ENCODE results near the gene TRIM32.

Gene TRIM32, protein sequence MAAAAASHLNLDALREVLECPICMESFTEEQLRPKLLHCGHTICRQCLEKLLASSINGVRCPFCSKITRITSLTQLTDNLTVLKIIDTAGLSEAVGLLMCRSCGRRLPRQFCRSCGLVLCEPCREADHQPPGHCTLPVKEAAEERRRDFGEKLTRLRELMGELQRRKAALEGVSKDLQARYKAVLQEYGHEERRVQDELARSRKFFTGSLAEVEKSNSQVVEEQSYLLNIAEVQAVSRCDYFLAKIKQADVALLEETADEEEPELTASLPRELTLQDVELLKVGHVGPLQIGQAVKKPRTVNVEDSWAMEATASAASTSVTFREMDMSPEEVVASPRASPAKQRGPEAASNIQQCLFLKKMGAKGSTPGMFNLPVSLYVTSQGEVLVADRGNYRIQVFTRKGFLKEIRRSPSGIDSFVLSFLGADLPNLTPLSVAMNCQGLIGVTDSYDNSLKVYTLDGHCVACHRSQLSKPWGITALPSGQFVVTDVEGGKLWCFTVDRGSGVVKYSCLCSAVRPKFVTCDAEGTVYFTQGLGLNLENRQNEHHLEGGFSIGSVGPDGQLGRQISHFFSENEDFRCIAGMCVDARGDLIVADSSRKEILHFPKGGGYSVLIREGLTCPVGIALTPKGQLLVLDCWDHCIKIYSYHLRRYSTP

DNA sequence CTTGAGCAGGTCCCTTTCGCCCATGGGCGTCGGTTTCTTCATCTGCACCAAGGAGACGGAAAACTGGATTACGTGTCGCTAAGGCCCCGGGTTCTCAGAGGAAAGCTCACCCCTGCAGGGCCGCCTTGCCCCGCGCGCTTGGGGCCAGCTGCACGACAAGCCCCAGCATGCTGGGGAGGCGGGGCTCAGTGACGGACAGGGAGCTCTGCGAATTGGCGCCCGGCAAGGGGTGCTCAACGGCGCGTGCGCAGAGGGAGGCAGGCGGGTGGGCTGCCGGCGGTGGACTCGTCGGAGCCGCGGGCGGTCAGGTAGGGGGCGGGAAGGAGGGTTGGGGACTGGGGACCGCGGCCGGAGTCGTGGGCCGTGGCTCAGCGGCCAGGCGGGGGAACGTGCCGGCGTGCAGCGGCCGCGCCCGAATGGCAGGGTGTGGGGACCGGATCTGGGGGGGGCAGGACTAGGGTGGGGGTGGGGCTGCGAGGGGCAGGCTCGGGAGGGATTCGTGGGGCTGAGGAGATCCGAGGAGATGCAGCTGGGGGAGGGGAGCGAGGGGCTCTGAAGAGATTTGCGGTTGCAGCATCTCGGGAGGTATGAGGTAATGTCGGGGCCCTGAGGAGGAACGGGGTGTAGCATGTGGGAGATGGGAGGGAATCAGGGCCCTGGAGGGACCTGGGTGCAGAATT lies at the start of gene TRIM32:
Gene TRIM32 (plus strand): TSS at position 232 of the 680 bp plus-strand sequence. CDS start 10,438 bp downstream, outside the sequence.
- DNase-seq: peak; percentile 97 to 98

DNA sequence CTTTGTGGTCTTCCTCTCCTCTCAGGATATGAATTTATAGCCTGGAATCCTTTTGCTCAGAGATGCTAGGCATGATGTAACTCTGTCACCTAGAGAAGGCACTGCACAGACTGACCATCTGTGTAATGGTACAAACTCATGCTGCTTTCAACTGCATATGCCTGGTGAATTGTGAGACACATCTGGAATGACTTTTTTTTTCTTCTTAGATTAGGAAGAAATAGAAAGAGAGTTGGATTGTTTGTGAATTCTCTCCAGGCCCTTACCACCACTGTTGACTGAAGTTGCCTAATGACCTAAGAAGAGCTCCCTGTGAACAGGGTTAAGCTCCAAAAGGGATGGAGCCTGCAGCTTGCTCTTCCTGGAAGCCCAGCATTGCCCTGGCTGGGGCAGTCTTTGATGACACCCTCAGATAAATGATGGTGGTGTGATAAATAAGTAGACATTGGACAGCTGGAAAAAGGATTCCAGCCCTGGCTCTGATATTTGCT lies 47.8 kb upstream of the TRIM32 start:
- DNase-seq: no peak

DNA sequence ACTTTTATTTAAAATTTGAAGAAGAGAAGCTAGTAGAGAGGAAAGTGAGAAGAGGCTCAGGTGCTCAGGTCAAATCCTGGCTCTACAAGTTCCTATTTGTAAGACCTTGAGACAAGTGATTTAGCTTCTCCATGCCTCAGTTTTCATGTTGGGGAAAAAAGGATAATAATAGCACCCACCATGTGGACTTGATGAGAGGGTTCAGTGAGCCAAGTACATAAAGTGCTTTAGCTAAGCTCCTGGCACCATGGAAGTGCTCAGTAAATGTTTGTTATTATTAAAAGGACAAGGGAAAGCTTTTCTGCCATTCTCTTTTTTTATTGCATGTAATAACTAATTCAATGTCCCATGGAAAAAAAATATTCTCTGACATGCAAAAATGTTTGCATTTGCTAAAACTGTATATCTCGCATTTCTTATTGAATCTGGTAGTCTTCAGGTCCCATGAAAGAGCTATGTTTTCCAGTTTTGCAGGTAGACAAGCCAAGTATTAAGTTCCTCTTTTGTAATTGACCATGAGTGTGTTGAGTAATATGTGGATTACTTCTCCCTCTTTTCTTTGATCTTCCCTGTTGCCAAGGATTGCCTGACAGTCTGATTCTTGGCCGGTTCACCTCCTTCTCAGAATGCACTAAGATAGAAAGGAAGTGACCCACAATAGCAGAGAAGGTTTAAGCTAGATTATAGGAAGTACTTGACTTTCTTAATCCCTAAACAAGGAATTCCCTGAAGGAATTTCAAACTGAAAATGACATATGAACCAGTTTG lies 45.6 kb upstream of the TRIM32 start:
- DNase-seq: no peak

DNA sequence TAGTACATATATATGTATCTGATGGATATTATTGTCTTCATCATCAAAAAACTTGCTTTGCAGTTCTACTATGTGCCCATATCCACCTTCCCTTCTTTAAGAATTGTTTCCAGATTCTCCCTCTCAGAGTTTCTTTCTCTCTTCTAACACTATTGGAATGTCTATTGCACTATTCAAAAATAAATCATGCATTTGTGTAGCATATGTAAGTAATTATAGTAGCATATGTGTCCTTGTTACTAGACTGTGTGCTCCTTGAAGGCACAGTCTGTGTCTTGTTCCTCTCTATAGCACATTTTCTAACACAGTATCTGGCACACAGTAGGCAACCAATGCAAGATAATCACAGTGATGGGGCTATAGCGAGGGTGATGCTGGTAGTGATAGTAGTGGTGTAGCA lies 43.4 kb upstream of the TRIM32 start:
- DNase-seq: no peak

DNA sequence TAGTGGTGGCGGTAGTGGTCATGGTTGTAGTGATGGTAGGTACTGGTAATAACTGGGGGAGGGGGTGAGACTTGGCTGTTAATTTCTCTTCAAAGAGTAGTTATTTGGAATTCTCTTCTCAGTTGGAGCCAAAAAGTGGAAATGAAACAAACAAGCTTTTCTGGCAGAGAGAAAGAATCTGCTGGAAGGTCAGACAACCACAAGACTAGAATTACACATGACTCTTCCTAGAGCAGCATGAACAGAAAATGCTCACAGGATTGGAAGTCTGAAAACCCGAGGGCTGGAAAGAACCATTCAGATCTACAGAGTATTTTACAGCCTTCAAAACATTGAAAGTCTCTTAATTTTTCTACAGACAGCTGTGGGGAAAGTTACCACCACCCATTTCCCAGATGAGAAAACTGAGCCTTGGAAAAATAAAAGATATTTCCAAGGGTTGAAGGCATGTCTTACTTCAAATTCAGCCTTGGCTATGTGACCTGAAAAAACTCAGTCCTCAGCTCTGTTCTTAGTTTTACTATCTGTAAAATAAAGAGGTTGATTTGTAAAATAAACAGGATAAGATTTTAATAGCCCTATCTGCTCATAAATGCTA lies 42.9 kb upstream of the TRIM32 start:
- DNase-seq: no peak

DNA sequence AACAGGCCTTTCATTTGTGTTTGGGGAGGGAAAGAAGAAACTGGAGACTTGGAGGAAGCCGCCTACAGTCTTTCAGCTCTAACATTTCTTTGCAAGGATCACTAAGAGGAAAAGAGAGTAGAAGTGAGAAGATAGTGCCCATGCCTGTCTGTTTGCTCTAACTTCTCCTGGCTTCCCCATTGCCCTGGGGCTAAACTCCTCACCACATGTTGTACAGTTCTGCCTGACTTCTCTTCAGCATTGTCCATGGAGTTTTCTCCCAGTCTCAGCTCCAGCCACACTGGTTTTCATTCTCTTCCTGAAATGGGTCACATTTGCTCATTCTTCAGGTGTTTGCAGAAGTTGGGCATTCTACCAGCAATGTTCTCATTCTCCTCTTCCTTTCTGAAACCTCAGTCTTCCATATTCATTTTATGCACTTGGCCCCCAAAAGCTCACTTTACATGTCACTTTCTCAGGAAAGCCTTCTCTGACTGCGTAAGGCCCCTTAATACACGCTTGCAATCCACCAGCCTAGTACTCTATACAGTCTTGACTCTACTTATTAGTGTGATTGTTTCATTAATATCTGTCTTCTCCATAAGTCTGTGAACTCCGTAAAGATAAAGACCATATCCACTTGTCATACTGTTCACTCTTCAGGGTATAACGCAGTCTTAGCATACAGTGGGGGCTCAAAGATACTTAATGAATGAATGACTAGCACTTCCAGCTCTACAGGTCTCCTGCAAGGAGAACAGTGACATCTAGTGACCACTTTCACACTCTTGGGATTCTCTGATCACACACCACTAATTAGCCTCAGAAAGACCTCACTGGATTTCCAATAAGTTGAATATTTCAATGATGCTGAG lies 40.2 kb upstream of the TRIM32 start:
- DNase-seq: no peak

DNA sequence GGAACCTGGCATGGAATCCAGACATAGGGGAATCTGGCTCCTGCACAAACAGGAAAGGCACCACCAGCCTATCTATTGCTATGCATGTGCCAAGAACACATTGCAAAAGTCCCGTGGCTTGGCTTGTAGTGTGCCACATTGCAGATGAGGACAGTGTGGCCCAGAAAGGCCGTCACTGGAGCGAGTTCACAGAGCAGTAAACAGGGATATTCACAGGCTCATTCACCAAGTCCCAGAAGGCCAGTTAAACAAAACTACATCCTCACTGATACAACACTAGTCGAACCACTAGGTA lies 39.6 kb upstream of the TRIM32 start:
- no peak for DNase-seq

DNA sequence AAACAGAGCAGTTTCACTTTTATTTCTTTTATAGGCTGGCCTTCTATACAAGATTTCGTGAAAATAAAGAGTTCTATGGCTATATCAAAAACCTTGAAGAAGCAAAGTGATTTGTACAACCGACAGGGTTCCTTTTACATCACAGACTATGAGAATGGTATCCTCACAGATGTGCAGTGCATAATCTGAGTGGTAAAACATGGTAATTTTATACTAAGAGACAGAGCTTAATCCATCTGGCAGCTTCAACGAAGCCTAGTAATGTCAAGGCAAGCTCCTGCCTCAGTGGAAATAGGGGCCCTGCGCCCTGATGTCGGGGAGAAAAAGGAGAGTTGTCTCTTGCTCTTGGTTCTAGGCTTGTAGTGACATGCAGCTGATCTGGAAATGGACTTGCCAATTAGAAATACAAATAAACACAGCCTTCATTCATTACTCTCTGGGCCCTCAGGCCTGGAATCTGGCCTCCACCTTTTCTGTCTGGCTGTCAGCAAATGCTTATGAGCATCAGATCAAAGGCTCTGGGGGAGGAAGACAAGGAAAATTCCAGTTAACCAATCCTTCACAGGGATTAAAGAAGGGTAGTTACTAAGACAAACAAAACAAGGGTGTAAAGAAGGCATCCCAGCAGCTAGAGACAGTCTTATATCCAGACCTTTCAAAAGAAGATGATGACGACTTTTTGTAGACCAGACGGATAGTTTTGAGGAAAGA lies 33.6 kb upstream of the TRIM32 start:
- DNase-seq: no peak

DNA sequence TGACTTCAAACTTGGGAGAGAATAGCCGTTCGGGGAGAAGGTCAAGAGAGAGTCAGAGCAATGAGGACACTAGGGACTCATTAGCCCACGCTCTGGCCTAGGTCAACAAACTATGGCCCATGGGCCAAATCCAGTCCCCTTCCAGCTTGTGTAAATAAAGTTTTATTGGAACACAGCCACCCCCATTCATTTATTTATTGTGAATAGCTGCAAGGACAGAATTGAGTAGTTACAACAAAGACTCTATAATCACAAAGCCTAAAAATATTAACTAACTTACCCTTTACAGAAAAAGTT lies 33.1 kb upstream of the TRIM32 start:
- no peak for DNase-seq

DNA sequence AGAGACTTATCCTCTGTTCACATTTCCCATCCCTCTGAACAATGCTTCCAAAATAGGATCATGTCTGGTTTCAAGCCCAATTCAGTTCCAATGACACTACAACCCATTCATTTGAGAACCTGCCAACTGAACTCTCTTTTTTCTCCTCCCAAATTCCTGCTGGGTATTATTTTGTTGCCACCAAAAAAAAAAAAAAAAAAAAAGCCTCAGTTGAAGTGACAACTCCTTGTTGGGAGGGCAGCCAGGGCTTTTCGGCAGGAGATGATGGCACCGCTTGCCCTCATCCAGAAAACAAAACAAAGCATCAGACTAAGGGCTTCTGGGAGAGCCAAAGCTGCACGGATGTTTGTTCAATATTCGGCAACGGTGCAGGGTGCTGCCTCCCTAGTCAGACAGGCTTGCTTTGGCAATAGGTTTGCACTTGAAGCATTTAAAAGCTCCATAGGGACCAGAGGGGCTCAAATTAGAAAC lies 30.6 kb upstream of the TRIM32 start:
- no peak for DNase-seq

DNA sequence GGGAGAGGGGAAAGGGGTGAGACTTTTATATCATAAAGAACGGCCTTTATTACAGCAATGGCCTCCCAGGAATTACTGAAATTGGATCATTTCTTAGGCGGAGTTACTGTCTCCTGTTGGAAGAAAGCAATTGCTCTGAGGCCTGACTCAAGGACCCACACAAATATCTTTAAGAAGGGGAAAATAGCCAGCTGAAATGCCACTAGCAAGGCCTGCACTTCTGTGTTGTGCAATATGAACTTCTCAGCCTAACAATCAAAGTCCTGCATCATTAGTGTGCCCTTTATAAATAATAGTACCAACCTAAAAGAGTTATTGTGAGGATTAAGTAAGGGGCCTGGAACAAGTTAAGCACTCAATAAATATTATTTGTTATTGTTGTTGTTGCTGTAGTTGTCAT lies 30.1 kb upstream of the TRIM32 start:
- DNase-seq: no peak

DNA sequence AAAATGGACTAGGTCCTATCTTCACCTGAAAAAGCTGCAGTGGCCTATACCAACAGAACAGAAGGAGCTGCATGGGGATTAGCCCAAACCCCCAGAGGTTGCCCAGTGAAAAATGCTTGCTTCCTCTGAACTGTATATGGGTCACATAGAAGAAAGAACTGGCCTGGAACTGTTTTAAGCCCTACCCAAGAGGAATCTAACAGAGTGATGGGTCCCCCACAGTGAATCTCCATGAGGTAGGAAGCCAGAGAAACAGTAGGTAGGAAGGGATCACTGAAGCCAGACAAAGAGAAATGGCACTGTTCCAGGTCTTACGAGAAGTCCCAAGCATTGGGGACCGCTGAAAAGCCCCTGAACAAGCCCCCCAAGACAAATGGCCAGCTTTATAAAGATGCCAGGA lies 28.8 kb upstream of the TRIM32 start:
- no peak for DNase-seq

DNA sequence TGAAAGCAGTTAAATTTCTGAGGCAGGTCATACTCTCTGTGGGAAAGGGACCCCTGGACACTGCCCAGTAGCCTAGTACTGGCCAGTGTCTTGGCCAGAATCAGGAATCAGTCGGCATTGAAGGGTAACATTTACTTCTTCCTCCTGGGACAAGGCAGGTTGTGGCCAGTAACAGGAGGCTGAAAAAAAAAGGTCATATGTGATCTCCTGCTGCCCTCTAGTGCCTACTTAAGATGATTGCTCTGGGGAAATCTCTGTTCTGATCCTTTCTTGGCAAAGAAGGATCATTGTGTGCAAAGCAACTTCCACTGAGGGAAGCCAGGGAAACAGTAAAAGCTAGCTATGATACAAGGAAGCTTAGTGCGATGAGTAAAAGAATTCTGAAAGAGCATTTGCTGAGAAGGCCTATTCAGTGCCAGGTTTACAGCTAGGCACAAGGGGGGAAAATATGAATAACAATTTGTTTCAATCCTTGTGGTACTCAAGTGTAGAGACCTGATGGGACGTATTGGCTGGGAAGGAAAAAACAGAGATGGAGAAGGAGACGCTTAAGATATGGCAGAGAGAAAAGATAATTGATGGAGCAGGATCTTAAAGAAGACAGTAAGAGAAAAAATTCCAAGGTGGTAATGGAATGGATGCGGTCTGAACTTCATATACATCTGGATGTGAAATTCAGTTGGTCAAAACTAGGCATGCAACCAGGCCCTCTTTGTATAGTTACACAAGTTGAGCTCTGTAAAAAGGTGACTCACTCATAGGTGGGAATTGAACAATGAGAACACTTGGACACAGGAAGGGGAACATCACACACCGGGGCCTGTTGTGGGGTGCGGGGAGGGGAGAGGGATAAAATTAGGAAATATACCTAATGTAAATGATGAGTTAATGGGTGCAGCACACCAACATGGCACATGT lies 25.8 kb upstream of the TRIM32 start:
- peak in 1 of 2 experiments; percentile 17 for DNase-seq

DNA sequence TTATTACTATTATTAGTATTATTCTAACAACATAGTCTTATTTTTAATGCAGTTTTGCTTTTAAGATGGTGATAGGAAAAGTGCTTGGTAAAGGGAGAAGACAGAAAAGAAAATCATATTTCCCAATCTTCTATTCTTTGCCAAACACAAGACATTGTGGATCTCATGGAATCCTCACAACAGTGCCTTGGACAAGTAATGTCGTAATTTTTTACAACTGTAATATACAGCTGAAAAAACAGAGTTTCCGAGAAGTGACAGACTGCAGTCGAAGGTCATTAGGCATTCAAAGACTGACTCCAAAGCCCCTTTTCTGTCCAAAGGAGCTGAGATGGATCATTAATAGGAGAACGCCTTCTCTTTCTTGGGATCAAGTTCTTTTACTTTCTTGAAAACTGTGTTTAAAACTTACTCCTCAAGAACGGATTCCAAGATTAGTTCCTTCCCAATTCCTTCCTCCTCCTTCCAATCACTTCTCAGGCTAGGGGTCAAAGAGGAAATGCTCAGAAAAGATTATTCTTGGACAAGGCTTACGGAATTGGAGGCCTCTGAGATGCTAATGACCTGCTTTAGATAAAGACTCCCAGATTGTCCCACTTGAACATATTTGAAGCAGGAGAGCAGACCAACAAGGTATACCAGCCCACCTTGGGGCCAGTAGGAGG lies 24.3 kb upstream of the TRIM32 start:
- no peak for DNase-seq

DNA sequence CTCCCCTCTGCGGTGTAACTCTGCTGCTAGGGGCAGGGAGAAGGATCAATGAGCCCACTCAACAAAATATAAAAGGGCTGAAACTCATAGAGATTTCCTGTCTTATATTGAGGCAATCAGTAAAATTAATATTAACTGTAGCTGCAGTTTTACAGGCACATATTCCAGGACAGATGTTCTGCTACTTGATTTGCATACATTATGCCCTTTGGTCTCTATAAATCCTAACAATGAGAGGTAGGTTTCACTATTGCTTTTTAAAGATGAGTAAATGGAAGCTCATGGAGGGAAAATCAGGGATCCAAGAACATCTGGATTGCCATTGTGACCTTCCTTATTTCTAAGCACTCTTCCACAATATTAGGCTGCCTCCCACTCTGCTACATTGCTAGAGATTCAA lies 23.5 kb upstream of the TRIM32 start:
- no peak for DNase-seq

DNA sequence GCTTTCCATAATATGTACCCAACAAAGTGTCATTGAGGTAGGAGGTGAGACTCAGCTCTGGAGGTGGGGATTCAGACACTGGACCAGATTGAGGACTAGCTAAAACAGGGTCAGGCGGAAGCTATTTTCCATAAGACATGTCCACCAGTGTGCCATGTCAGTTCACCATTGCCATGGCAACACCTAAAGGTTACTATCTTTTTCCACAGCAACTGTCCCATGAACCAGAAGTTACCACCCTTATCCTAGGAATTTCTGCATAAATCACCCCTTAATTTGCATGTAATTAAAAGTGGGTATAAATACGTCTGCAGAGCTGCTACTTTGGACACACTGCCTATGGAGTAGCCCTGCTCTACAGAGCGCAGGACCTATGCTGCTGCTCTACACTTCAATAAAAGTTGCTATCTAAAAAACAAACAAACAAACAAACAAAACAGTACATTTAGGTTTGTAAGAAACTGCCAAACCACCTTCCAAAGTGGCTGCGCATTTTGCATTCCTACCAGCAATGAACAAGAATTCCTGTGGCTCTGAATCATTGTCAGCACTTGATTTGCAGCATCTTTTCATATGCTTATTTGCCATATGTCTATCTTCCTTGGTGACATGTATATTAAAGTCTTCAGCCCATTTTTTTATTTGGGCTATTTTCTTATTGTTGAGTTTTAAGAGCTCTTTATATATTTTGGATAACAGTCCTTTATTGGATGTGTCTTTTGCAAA lies 18.0 kb upstream of the TRIM32 start:
- no peak for DNase-seq

DNA sequence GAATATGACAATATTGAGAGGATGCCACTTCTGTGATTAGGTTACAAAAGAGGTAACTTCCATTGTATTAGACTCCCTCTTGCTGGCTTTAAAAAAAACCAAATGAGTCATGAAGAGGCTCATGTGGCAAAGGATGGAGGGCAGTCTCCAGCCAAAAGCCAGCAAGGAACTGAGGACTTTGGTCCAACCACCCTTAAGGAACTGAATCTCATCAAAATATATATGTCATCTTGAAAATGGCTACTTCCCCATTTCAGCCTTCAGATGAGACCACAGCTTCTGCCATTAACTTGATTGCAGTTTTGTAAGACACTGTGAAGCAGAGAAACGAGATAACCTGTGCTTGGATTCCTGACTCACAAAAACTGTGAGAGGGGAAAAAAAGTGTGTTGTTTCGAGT lies 15.5 kb upstream of the TRIM32 start:
- no peak for DNase-seq

DNA sequence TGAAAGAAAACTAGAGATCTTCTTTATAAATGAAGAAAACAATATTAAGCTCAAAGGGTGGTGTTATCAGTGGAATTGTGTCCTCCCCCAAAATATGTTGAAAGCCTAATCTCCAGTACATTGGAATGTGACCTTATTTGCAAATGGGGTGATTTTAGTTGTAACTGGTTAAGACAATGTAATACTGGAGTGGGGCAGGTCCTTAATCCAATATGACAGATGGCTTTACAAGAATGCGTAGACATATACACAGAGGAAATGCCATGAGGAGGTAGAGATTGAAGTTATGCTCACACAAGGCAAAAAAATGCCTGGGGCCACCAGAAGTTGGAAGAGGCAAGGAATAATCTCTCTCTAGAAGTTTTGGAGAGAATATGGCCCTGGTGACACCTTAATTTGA lies 13.7 kb upstream of the TRIM32 start:
- DNase-seq: no peak

Data from activated T-cell treated with anti-CD3 and anti-CD28 coated beads, Interleukin-2, amount 50 U/mL, for 48 hours (primary cell).